Transverse colon (tissue), 4 donors: Measurements from ENCODE around the gene NCCRP1.
"Not testable (repeated sequence)": the region's sequence is repeated elsewhere in the genome, so short reads cannot be mapped to it uniquely, and the experiment has no call there.

ENCODE experiments used
- EP300 ChIP-seq: sonication (generic); formaldehyde crosslinking; IDR thresholded peaks from one replicate; pipeline ENCODE4 v1.6.1; 2017; ENCODE audit warnings: antibody characterized with exemption, low read depth
- POLR2A ChIP-seq: fragments of 450-650 bp; IDR thresholded peaks from one replicate; pipeline ENCODE4 v1.6.1; 2016; ENCODE audit warnings: antibody characterized with exemption, mild to moderate bottlenecking, moderate library complexity
- POLR2AphosphoS5 ChIP-seq, 3 donors: sonication (generic); formaldehyde crosslinking; IDR thresholded peaks; one replicate each; pipeline ENCODE4 v1.6.1; 2016; ENCODE audit warnings: antibody characterized with exemption in 3 of 3
- TF ChIP-seq, protein P1 (sequence below), 5 experiments: fragments of 200-600 bp in 3 of 5; fragments of 450-650 bp in 2 of 5; sonication (generic) in 3 of 5; IDR thresholded peaks; 1 replicate in 2 of 5; 2 replicates in 3 of 5; pipeline ENCODE4 v1.5.1; 2016 to 2017; ENCODE audit warnings: antibody characterized with exemption in 5 of 5, inconsistent platforms in 3 of 5, mild to moderate bottlenecking in 2 of 5, moderate library complexity in 1 of 5

DNA sequence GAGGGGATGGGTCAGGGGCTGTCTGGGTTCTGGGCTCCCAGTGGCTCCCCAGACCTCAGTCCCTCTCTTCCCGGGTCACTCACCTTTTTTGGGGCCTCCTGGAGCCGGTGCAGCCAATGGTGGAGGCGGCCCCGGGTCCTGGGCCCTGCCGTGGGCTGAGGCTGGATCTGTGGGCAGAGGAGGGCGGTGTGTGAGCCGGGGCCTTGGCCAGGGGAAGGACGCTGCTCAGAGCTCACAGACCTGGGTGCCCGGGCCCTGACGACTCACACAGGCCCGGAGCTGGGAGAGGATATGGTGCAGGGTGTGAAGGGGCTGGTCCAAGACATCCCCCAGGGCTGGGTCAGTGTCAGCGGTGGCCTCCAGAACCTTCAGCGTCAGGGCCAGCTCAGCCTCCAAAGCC, 47.0 kb downstream of the NCCRP1 start:
- TF ChIP-seq POLR2AphosphoS5 (IDR thresholded peaks at IDR 0.05); POLR2A; EP300: not testable (repeated sequence)
- TF ChIP-seq, protein P1, sequence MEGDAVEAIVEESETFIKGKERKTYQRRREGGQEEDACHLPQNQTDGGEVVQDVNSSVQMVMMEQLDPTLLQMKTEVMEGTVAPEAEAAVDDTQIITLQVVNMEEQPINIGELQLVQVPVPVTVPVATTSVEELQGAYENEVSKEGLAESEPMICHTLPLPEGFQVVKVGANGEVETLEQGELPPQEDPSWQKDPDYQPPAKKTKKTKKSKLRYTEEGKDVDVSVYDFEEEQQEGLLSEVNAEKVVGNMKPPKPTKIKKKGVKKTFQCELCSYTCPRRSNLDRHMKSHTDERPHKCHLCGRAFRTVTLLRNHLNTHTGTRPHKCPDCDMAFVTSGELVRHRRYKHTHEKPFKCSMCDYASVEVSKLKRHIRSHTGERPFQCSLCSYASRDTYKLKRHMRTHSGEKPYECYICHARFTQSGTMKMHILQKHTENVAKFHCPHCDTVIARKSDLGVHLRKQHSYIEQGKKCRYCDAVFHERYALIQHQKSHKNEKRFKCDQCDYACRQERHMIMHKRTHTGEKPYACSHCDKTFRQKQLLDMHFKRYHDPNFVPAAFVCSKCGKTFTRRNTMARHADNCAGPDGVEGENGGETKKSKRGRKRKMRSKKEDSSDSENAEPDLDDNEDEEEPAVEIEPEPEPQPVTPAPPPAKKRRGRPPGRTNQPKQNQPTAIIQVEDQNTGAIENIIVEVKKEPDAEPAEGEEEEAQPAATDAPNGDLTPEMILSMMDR (IDR thresholded peaks at IDR 0.05) = not testable (repeated sequence)
